Ectodermal cell (in vitro differentiated cells): ENCODE measurements around the gene OXNAD1.

Experiments used
- H3K27ac ChIP-seq: 2 replicates; pipeline ENCODE4 v1.7.0; 2013; ENCODE audit warnings: mild to moderate bottlenecking, low read depth, low read length; ENCODE audit not compliant: insufficient read depth, poor library complexity, severe bottlenecking
- H3K27me3 ChIP-seq: 2 replicates; pipeline ENCODE4 v1.7.0; 2013; ENCODE audit warnings: mild to moderate bottlenecking, low read length; ENCODE audit not compliant: insufficient read depth, control insufficient read depth, poor library complexity, severe bottlenecking
- H3K36me3 ChIP-seq: one replicate; pipeline ENCODE4 v1.7.0; 2013; ENCODE audit warnings: low read length; ENCODE audit not compliant: control insufficient read depth, insufficient read depth
- H3K4me1 ChIP-seq: one replicate; pipeline ENCODE4 v1.7.0; 2013; ENCODE audit warnings: low read length; ENCODE audit not compliant: control insufficient read depth, insufficient read depth
- H3K4me3 ChIP-seq: 2 replicates; pipeline ENCODE4 v1.7.0; 2013; ENCODE audit warnings: low read depth, low read length, control low read depth; ENCODE audit not compliant: insufficient read depth
- H3K9me3 ChIP-seq: 2 replicates; pipeline ENCODE4 v1.7.0; 2013; ENCODE audit warnings: mild to moderate bottlenecking, low read length, moderate library complexity; ENCODE audit not compliant: control insufficient read depth
- WGBS, 2 experiments: methylation state at CpG; one replicate each; pipeline ENCODE4 v1.1.7; 2013; ENCODE audit warnings: missing lambda C conversion rate in 2 of 2; 5-methylcytosine and 5-hydroxymethylcytosine counted together

Gene OXNAD1

GRCh38 chr3:16234281-16234680, 30.7 kb upstream of the OXNAD1 start:
- no peak overlapping the region for H3K27ac ChIP-seq
- H3K4me3 ChIP-seq, result no peak overlapping the region
- H3K27me3 ChIP-seq, result no peaks in the 10 kb centered on the region
- 83 to 94% methylated on average over 2 of the region's 2 CpGs for WGBS, 2 experiments
- H3K36me3 ChIP-seq, result no peaks in the 10 kb centered on the region
- H3K9me3 ChIP-seq, result no peaks in the 10 kb centered on the region
- no peaks in the 10 kb centered on the region for H3K4me1 ChIP-seq

DNA sequence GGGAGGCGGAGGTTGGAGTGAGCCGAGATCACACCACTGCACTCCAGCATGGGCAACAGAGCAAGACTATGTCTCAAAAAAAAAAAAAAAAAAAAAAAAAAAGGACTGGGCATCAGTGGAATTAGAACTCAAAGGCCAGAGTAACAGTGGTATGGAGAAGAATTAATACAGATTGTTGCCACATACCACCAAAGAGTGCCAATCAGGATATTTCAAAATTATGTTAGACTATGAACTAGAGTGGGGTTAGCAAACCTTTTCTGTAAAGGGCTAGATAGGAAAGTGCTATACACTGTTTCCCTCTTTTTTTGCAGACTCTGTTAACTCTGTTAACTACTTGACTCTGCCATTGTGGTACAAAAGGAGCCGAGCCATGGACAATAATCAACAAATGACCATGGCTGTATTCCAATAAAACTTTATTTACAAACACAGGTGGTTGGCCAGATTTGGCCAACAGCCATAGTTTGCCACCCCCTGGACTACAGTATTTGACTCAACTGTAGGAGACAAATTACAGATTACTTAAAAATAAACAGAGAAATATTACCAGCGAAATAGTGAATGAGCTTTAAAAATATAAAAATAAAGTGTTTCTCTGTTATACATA, 28.9 kb upstream of the OXNAD1 start:
- H3K4me3 ChIP-seq, result no peak overlapping the region
- no peak overlapping the region for H3K27ac ChIP-seq
- H3K9me3 ChIP-seq, result no peaks in the 10 kb centered on the region
- H3K4me1 ChIP-seq, result no peaks in the 10 kb centered on the region
- no peaks in the 10 kb centered on the region for H3K27me3 ChIP-seq
- H3K36me3 ChIP-seq, result no peaks in the 10 kb centered on the region
- 90 to 98% methylated on average over 3 of the region's 4 CpGs for WGBS, 2 experiments

DNA sequence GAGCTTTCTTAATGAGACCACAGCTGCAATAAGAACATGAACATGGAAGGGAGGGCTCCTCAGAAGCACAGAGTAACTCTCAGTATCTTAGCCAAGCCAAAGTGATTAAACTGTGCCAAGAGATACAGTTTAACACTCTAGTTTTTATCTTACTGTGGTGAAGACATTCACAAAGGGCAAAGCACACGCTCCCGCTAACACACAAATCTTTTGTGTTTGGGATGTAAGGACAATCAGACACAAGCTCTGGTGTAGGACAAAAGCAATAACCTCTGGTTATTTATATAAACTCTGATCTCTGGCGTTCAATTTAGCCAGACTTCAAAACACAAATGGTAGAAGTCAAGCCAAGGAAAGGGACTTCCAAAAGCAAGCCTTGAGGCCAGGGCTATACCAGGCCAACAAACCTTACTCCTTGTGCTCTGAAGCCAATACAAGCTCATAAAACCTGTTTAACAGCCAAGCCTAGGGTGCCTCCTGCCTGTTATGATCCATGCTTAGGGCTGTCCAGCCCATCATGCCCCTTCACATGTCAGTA, 28.1 kb upstream of the OXNAD1 start:
- no peaks in the 10 kb centered on the region for H3K27me3 ChIP-seq
- WGBS, 2 experiments, result 93 to 97% methylated on average over 3 of the region's 3 CpGs
- H3K9me3 ChIP-seq, result no peaks in the 10 kb centered on the region
- no peaks in the 10 kb centered on the region for H3K36me3 ChIP-seq
- no peak overlapping the region for H3K27ac ChIP-seq
- H3K4me3 ChIP-seq, result no peak overlapping the region
- no peaks in the 10 kb centered on the region for H3K4me1 ChIP-seq

- WGBS, 2 experiments, result 88 to 93% methylated on average over 3 of the region's 3 CpGs
- no peak overlapping the region for H3K27ac ChIP-seq
- H3K4me1 ChIP-seq, result no peaks in the 10 kb centered on the region
Observed at GRCh38 chr3:16239086-16239770, 25.8 kb upstream of the OXNAD1 start.

DNA sequence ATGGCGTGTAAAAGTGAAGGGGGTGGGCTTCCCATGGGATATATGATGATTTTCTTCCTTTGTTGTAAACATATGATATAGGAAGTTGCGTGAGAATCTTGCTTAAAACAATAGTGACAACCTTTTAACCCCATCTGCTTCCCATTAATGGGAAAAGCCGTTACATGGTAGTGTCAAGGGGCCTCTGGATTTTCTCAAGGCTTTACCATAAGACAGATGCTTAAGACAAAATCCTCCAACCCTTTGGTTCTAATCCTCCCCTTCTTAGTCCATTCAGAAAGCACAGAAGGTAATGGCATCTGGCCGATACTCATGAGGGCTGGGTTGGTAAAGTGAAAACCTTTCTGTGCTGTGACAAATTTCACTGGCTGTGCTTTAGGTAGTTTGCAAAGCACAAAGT, 25.2 kb upstream of the OXNAD1 start:
- Histone ChIP-seq H3K9me3 (no peaks in the 10 kb centered on the region), H3K4me3 (no peak overlapping the region), H3K27ac (no peak overlapping the region), H3K4me1 (no peaks in the 10 kb centered on the region), H3K36me3 (no peaks in the 10 kb centered on the region), H3K27me3 (no peaks in the 10 kb centered on the region)
- WGBS, 2 experiments, result 81 to 91% methylated on average over 3 to 4 of the region's 4 CpGs

More at GRCh38 chr3:16239086-16239770, 25.8 kb upstream of the OXNAD1 start:
- Histone ChIP-seq H3K27me3 (no peaks in the 10 kb centered on the region), H3K9me3 (no peaks in the 10 kb centered on the region), H3K4me3 (no peak overlapping the region), H3K36me3 (no peaks in the 10 kb centered on the region)

- H3K4me1 ChIP-seq, result no peaks in the 10 kb centered on the region
- H3K27ac ChIP-seq, result no peak overlapping the region
- 92 to 93% methylated on average over 6 of the region's 6 CpGs for WGBS, 2 experiments
- no peaks in the 10 kb centered on the region for H3K36me3 ChIP-seq
- no peaks in the 10 kb centered on the region for H3K27me3 ChIP-seq
- no peak overlapping the region for H3K4me3 ChIP-seq
- no peaks in the 10 kb centered on the region for H3K9me3 ChIP-seq
Observed at GRCh38 chr3:16240229-16241023, 24.6 kb upstream of the OXNAD1 start.

GRCh38 chr3:16241225-16241624, 23.8 kb upstream of the OXNAD1 start:
- no peaks in the 10 kb centered on the region for H3K36me3 ChIP-seq
- no peak overlapping the region for H3K27ac ChIP-seq
- H3K4me1 ChIP-seq, result no peaks in the 10 kb centered on the region
- 94 to 95% methylated on average over 5 of the region's 5 CpGs for WGBS, 2 experiments
- H3K27me3 ChIP-seq, result no peaks in the 10 kb centered on the region
- no peak overlapping the region for H3K4me3 ChIP-seq
- no peaks in the 10 kb centered on the region for H3K9me3 ChIP-seq

- H3K4me1 ChIP-seq, result no peaks in the 10 kb centered on the region
- no peak overlapping the region for H3K27ac ChIP-seq
- no peaks in the 10 kb centered on the region for H3K27me3 ChIP-seq
- no peak overlapping the region for H3K4me3 ChIP-seq
- no peaks in the 10 kb centered on the region for H3K9me3 ChIP-seq
- WGBS, 2 experiments, result 81 to 89% methylated on average over 5 of the region's 5 CpGs
- no peaks in the 10 kb centered on the region for H3K36me3 ChIP-seq
Observed at GRCh38 chr3:16242177-16242576, 22.8 kb upstream of the OXNAD1 start.

GRCh38 chr3:16243706-16244490, 21.1 kb upstream of the OXNAD1 start:
- Histone ChIP-seq H3K36me3 (no peaks in the 10 kb centered on the region), H3K9me3 (no peaks in the 10 kb centered on the region), H3K4me1 (no peaks in the 10 kb centered on the region), H3K27me3 (no peaks in the 10 kb centered on the region), H3K27ac (no peak overlapping the region), H3K4me3 (no peak overlapping the region)
- WGBS, 2 experiments, result 89 to 92% methylated on average over 9 of the region's 9 CpGs
